ENCODE results near the gene FFAR3.
"Not testable (repeated sequence)": the region's sequence is repeated elsewhere in the genome, so short reads cannot be mapped to it uniquely, and the experiment has no call there.

FFAR3 gene

GRCh38 chr19:35375505-35376307 is 17.4 kb downstream of the FFAR3 start:
- DNase-seq (ENCODE audit: low read depth), result no peak

- no peak for DNase-seq (ENCODE audit: low read depth)
Observed at GRCh38 chr19:35377656-35378055, 19.4 kb downstream of the FFAR3 start.

GRCh38 chr19:35378356-35378755 is 20.1 kb downstream of the FFAR3 start:
- DNase-seq (ENCODE audit: low read depth), result no peak

GRCh38 chr19:35379545-35379944 is 21.3 kb downstream of the FFAR3 start:
- not testable (repeated sequence) for DNase-seq (ENCODE audit: low read depth)

- no peak for DNase-seq (ENCODE audit: low read depth)
Observed at GRCh38 chr19:35379992-35380391, 21.7 kb downstream of the FFAR3 start.

GRCh38 chr19:35380450-35381124 is 22.3 kb downstream of the FFAR3 start:
- DNase-seq (ENCODE audit: low read depth), result no peak

- no peak for DNase-seq (ENCODE audit: low read depth)
Observed at GRCh38 chr19:35381318-35381717, 23.1 kb downstream of the FFAR3 start.

GRCh38 chr19:35381926-35382325 is 23.7 kb downstream of the FFAR3 start:
- DNase-seq (ENCODE audit: low read depth), result no peak

- no peak for DNase-seq (ENCODE audit: low read depth)
Observed at GRCh38 chr19:35383536-35383935, 25.3 kb downstream of the FFAR3 start.

- DNase-seq (ENCODE audit: low read depth), result no peak
Observed at GRCh38 chr19:35388277-35389054, 30.2 kb downstream of the FFAR3 start.

GRCh38 chr19:35389192-35389861 is 31.1 kb downstream of the FFAR3 start:
- no peak for DNase-seq (ENCODE audit: low read depth)

GRCh38 chr19:35392742-35393715 is 34.8 kb downstream of the FFAR3 start:
- DNase-seq (ENCODE audit: low read depth), result no peak

- no peak for DNase-seq (ENCODE audit: low read depth)
Observed at GRCh38 chr19:35395382-35396199, 37.3 kb downstream of the FFAR3 start.

GRCh38 chr19:35396240-35396885 is 38.1 kb downstream of the FFAR3 start:
- DNase-seq (ENCODE audit: low read depth), result no peak

- DNase-seq (ENCODE audit: low read depth), result no peak
Observed at GRCh38 chr19:35397064-35397463, 38.8 kb downstream of the FFAR3 start.

- DNase-seq (ENCODE audit: low read depth), result no peak
Observed at GRCh38 chr19:35398570-35398969, 40.3 kb downstream of the FFAR3 start.

- DNase-seq (ENCODE audit: low read depth), result no peak
Observed at GRCh38 chr19:35399231-35399630, 41.0 kb downstream of the FFAR3 start.

GRCh38 chr19:35399948-35400772 is 41.9 kb downstream of the FFAR3 start:
- no peak for DNase-seq (ENCODE audit: low read depth)

- no peak for DNase-seq (ENCODE audit: low read depth)
Observed at GRCh38 chr19:35400773-35401100, 42.5 kb downstream of the FFAR3 start.
